T-helper 1 cell treated with Interleukin-12 subunit alpha and Interleukin-12 subunit beta and Interleukin-4 antibody, amounts not matched to agents 30 μg/mL and 1 μg/mL, for 36 hours (primary cell): ENCODE measurements around the gene TMEM235.

Experiments
- H3K27ac Mint-ChIP-seq: one replicate; pipeline ENCODE4 v1.8.0; 2021; ENCODE audit warnings: mild to moderate bottlenecking, mixed read lengths
- H3K27me3 Mint-ChIP-seq: one replicate; pipeline ENCODE4 v1.8.0; 2021; ENCODE audit warnings: low read depth, mixed read lengths
- H3K36me3 Mint-ChIP-seq: one replicate; pipeline ENCODE4 v1.8.0; 2021; ENCODE audit warnings: low read depth, mixed read lengths
- H3K4me1 Mint-ChIP-seq: one replicate; pipeline ENCODE4 v1.8.0; 2021; ENCODE audit warnings: low read depth, mixed read lengths
- H3K4me3 Mint-ChIP-seq: one replicate; pipeline ENCODE4 v1.8.0; 2021; ENCODE audit warnings: mild to moderate bottlenecking, moderate library complexity, mixed read lengths
- H3K9me3 Mint-ChIP-seq: one replicate; pipeline ENCODE4 v1.8.0; 2021; ENCODE audit warnings: mixed read lengths

TMEM235 gene

GRCh38 chr17:78240012-78240655 is 8.7 kb downstream of the TMEM235 start:
- H3K27ac Mint-ChIP-seq: no peak overlapping the region
- peaks cover 2% of the 10 kb centered on the region for H3K27me3 Mint-ChIP-seq
- no peaks in the 10 kb centered on the region for H3K9me3 Mint-ChIP-seq

DNA sequence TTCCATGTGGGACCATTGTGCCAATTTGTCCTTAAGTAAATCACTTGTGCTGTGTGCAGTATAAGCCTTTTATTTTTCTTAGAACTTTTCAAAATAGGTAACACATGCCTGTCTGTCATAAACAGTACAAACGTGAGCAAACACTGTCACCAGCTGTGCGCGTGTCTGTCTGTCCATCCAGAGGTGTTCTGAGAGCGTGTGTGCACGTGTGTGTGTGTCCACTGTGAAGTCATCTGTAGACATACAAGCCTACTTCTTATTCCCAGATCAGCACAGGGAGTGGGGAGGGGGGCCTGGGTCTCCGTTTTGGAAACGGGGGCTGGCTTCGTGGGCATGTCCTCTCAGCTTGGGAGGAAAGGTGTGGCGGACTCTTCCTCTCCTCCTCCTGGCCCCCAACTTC is 9.4 kb downstream of the TMEM235 start:
- Mint-ChIP-seq H3K27ac (no peak overlapping the region), H3K9me3 (no peaks in the 10 kb centered on the region), H3K4me1 (no peaks in the 10 kb centered on the region), H3K27me3 (peaks cover 2% of the 10 kb centered on the region), H3K36me3 (no peaks in the 10 kb centered on the region), H3K4me3 (no peak overlapping the region)

More at GRCh38 chr17:78240012-78240655, 8.7 kb downstream of the TMEM235 start:
- no peak overlapping the region for H3K4me3 Mint-ChIP-seq
- no peaks in the 10 kb centered on the region for H3K36me3 Mint-ChIP-seq
- H3K4me1 Mint-ChIP-seq: no peaks in the 10 kb centered on the region

- H3K9me3 Mint-ChIP-seq: no peaks in the 10 kb centered on the region
- H3K27me3 Mint-ChIP-seq: peaks cover 2% of the 10 kb centered on the region
- H3K27ac Mint-ChIP-seq: no peak overlapping the region
- no peak overlapping the region for H3K4me3 Mint-ChIP-seq
- no peaks in the 10 kb centered on the region for H3K4me1 Mint-ChIP-seq
- H3K36me3 Mint-ChIP-seq: no peaks in the 10 kb centered on the region
Measured at GRCh38 chr17:78241277-78242023, 10.0 kb downstream of the TMEM235 start.

GRCh38 chr17:78242024-78242742 is 10.8 kb downstream of the TMEM235 start:
- H3K36me3 Mint-ChIP-seq: peaks cover under 1% of the 10 kb centered on the region
- H3K4me3 Mint-ChIP-seq: no peak overlapping the region
- no peaks in the 10 kb centered on the region for H3K9me3 Mint-ChIP-seq
- H3K27me3 Mint-ChIP-seq: peaks cover 2% of the 10 kb centered on the region
- no peaks in the 10 kb centered on the region for H3K4me1 Mint-ChIP-seq
- no peak overlapping the region for H3K27ac Mint-ChIP-seq

DNA sequence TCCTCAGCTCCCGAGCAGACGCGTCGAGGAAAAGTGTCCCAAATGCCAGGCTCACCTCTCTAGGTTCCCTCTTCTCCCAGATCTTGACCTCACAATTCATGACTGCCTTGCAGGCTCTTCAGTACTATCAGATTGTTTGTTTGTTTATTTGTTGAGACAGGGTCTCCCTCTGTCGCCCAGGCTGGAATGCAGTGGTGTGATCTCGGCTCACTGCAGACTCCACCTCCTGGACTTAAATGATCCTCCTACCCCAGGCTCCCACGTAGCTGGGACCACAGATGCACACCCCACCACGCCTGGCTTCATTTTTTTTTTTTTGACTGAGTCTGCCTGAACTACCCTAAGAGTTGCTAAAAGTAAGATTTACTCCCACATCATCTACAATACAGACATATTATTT is 15.9 kb downstream of the TMEM235 start:
- no peak overlapping the region for H3K4me3 Mint-ChIP-seq
- peak overlapping the region; percentile 22 for H3K27ac Mint-ChIP-seq
- peaks cover 4% of the 10 kb centered on the region for H3K36me3 Mint-ChIP-seq
- H3K4me1 Mint-ChIP-seq: peaks cover 14% of the 10 kb centered on the region
- H3K27me3 Mint-ChIP-seq: peaks cover 2% of the 10 kb centered on the region
- no peaks in the 10 kb centered on the region for H3K9me3 Mint-ChIP-seq

- peaks cover 4% of the 10 kb centered on the region for H3K36me3 Mint-ChIP-seq
- no peak overlapping the region for H3K4me3 Mint-ChIP-seq
- H3K4me1 Mint-ChIP-seq: peaks cover 24% of the 10 kb centered on the region
- no peak overlapping the region for H3K27ac Mint-ChIP-seq
- H3K27me3 Mint-ChIP-seq: peaks cover under 1% of the 10 kb centered on the region
- no peaks in the 10 kb centered on the region for H3K9me3 Mint-ChIP-seq
Measured at GRCh38 chr17:78248051-78248914, 16.9 kb downstream of the TMEM235 start.

DNA sequence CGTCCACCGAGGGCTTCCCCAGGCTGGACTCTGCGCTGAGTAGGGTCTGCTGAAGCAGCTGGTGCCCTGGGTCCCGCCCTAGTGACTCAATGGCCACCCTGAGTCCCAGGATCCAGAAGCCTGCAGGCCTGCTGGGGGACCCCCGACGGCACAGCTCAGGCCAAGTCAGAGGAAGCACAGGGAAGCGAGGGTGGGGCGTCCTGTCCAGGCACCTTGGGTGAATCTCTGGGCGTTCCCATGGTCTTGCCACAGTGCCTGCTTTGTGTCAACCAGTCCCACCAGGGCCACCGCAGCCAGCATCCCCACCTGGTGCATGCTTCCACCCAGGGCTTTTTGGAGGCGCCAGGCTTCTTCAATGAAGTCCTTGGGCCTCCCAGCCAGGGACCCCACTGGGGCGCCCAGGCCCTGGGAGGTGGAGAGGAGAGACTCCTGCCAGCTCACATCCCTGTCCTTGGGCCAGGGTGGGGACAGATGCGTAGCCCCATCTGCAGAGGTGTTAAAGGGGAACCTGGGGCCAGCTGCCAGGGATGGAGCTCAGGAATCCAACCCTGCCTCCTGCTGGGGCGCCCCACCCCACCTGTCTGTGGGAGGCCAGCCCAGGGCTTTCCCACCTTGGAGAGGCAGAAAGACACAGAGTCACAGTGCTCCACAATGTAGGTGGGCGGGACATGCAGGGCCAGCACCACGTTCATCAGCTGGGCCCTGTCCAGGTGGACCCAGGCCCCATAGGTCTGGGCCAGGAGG is 17.8 kb downstream of the TMEM235 start:
- no peaks in the 10 kb centered on the region for H3K27me3 Mint-ChIP-seq
- no peaks in the 10 kb centered on the region for H3K9me3 Mint-ChIP-seq
- no peak overlapping the region for H3K27ac Mint-ChIP-seq
- peaks cover 4% of the 10 kb centered on the region for H3K36me3 Mint-ChIP-seq
- peaks cover 25% of the 10 kb centered on the region for H3K4me1 Mint-ChIP-seq
- H3K4me3 Mint-ChIP-seq: peak overlapping the region; percentile 51

DNA sequence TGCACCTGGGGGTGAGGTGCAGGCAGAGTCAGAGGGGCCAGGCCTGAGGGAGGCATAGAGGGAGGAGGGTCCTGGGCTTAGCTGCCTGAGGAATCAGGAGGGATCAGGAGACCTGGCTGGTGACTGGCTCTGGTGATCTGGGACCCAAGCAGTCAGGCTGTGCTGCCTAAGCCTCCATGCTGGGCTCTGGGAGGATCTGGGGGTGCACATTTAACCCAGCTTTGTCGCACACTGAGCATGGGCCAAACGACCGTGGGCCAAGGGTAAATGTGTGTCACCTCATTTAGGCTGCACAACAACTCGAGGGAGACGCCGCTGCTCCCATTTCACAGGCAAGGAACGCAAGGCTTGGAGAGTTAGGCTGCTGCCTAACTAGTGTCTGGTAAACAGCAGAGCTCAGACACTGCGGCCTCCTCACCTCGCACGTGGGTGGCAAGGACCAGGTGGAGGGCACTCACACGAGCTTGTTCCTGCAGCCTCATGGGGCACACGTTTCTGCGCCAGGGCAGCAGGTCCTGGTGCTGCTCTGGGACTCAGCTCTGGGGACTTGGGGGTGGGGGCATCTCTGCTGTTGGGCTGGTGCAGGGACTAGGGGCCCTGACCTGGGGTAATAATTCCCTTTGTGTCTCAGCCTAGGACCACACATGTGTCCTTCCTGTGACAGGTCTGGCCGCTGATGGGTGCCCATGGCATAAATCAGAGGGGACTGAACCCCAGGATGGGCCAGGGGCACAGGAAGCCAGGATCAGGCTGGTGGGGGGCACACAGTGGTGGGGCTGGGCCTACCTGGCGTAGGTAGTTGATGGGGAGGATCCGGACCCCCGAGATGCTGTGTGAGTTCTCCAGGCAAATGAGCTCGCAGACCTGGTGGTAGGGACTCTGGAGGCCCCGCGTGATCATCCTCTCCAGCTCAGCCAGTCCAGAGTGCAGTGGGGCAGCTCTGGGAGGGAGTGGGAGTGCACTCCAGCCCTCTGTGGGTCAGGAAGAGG is 18.7 kb downstream of the TMEM235 start:
- Mint-ChIP-seq H3K27me3 (no peaks in the 10 kb centered on the region), H3K36me3 (peaks cover 6% of the 10 kb centered on the region), H3K4me1 (peaks cover 27% of the 10 kb centered on the region), H3K4me3 (peak overlapping the region; percentile 51), H3K9me3 (no peaks in the 10 kb centered on the region), H3K27ac (no peak overlapping the region)

DNA sequence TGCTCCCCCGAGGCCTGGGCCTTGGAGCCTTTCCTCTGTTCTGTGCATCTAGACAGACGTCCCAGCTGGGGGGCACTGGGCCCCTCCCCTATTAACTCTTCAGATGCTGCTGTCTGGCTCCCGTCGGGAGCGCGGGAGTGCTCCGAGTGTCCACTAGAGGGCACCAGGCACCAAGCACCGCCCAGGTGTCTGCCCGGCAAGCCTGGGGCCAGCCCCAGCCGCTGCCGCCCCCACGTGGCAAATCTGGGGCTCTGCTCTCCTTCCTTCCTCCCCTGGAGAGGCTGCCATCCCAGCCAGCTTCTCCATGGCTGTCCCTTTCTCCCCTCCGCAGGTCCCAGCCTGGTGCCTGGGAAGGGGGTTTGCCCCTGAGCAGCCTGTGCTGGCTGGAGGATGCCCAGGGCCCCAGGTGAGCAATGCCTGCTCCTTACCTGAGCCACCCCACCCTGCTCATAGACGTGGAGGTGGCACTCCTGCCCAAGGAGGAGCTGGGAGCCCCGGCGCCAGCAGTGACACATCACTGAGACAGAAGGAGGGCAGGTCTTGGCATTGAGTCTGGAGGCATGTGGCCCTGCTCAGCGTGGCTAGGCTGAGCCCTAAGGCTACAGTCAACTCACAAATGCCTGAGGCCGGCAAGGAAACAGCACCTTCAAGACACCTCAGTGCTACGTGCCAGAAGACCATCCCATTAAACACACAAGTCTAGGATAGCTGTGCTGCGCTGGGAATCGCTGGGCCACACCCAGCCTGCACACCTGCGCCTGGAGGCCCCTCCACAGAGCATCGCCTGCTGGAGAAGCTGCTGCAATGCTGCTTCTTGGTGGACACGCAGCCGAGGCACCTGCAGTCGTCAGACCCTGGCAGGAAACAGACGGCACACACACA is 19.7 kb downstream of the TMEM235 start:
- no peaks in the 10 kb centered on the region for H3K27me3 Mint-ChIP-seq
- H3K36me3 Mint-ChIP-seq: peaks cover 6% of the 10 kb centered on the region
- H3K9me3 Mint-ChIP-seq: no peaks in the 10 kb centered on the region
- H3K27ac Mint-ChIP-seq: peak overlapping the region; percentile 89
- peaks cover 35% of the 10 kb centered on the region for H3K4me1 Mint-ChIP-seq
- peak overlapping the region; percentile 82 for H3K4me3 Mint-ChIP-seq

DNA sequence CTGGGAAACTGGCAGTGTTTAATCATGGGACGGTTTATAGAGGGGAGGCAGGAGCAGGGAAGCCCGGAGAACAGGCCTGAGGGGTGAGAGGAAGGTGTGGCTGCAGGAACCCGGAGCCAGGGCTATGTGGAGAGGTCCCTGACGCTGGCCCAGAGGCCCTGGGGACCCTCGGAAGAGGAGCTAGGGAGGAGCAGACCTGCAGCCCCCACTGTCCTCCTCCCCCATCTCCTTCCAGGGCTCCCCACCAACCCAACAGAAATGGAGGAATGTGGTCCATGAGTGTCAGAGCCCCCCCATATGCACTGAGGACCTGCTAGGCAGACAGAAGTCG is 20.3 kb downstream of the TMEM235 start:
- Mint-ChIP-seq H3K4me3 (peak overlapping the region; percentile 82), H3K9me3 (no peaks in the 10 kb centered on the region), H3K36me3 (peaks cover 6% of the 10 kb centered on the region), H3K27me3 (no peaks in the 10 kb centered on the region), H3K4me1 (peaks cover 42% of the 10 kb centered on the region), H3K27ac (peak overlapping the region; percentile 89)

- H3K9me3 Mint-ChIP-seq: no peaks in the 10 kb centered on the region
- H3K36me3 Mint-ChIP-seq: peaks cover 6% of the 10 kb centered on the region
- peak overlapping the region; percentile 87 for H3K27ac Mint-ChIP-seq
- H3K4me3 Mint-ChIP-seq: peak overlapping the region; percentile 82
- H3K27me3 Mint-ChIP-seq: no peaks in the 10 kb centered on the region
- peaks cover 45% of the 10 kb centered on the region for H3K4me1 Mint-ChIP-seq
Measured at GRCh38 chr17:78252111-78252634, 20.7 kb downstream of the TMEM235 start.
